ENCODE data around the gene FAM117A.

FAM117A gene

DNA sequence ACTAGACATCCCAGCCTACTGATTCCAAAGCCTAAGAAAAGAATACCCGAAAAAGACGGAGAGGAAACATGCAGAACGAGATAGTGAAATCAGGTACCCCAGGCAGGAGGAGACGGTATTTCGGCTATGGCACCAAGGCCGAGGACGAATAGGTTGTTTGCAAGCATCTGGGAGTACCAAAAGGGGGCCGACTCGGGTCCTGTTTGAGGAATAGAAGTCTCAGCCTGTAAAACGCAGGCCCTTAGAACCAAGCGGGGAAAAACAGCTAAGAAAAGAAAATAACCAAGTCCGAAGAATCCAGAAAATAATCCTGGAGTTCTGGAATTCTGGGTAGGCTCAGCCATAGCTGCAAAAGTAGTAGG is 56.7 kb downstream of the FAM117A start:
- DNase-seq, result peak in 3 of 5 donors; percentile 18 to 31 (median 29)

- no peak for DNase-seq
These were observed 58.7 kb downstream of the FAM117A start for GRCh38 chr17:49705254-49705653.

GRCh38 chr17:49703557-49704277 is 60.2 kb downstream of the FAM117A start:
- DNase-seq, result peak in 1 of 5 donors; percentile 35

DNA sequence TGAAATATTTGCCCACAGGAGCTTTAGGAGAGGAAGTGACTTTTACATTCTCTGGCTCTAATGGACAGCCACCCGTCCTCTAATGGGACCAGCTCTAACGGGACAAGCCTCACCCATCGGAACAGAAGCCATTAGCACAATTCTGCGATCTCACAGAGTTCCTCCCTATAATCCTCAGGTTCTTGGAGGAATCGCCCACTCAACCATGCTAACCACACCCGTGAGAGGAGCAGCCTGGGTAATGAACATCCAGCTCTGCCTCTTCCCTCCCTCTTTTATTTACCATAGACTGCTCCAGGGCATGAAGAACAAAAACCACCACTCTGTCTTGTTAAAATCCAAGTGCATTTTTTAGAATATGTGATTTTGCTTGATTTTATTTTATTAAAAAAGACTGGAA is 63.0 kb downstream of the FAM117A start:
- no peak for DNase-seq

- no peak for DNase-seq
These were observed 63.9 kb downstream of the FAM117A start for GRCh38 chr17:49699966-49700575.

DNA sequence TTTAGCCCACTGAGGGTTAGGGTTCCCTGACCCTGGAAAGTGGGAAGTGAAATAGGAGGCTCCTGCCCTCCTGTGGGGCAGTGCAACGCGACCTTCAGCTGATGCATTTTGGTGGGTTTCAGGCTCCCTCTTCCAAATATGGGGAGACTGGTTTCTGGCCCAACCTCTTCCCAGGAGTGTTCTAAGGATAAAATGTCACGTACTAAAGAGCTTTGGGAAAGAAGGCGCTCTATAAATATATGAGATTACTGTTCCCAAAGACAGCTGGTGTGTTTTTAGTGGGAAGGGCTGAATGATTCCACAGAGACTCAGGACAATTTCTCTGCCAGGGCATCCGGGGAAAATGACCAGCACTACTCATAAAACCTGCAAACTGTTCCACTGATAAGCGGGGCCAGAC is 65.9 kb downstream of the FAM117A start:
- no peak for DNase-seq

DNA sequence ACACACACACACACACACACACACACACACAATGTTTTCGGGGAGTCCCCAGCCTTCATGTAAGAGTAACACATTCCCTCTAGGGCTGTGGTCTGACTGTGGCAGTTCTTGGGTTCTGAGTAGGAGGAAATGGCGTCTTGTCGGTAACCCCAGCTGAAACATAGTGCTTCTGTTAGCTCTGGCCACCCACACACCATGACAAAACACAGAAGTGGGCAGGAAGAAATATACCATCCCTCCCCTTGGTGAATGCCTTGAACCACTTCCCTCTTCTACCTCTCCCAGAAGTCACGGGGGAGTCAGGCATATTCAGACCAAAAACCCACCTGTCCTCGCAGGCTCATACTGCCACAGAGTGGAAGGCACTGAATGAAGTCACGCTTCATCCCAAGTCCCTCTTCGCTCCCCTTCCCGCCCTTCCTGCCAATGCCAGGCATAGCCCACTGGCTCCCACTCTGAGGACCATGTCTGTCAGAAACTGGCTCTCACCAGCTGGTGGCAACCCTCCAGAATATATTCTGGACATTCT is 67.6 kb downstream of the FAM117A start:
- DNase-seq, result peak in 2 of 5 donors; percentile 28 to 78

DNA sequence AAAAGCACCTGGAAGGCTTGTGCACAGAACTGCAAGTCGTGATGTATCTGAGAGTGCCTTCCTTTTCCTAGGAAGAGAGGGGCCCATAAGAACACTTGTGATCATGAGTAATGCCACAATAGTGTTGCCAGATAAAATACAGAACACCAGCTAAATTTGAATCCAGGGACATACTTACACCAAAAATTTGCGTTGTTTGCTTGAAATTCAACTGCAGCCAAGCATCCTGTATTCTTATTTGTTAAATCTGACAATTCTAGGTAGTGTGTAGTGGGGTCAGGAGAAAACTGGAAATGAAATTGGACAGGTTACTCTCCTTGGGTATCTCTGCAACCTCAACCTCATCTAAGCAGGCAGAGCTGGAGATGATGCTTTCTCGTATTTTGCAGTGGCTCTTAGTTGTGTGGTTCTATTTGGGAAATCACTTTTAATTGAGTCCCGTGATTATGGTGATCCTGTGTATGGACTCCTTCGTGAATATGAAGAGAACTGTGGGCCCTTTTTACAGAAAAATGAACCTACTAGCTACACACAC is 68.2 kb downstream of the FAM117A start:
- no peak for DNase-seq

DNA sequence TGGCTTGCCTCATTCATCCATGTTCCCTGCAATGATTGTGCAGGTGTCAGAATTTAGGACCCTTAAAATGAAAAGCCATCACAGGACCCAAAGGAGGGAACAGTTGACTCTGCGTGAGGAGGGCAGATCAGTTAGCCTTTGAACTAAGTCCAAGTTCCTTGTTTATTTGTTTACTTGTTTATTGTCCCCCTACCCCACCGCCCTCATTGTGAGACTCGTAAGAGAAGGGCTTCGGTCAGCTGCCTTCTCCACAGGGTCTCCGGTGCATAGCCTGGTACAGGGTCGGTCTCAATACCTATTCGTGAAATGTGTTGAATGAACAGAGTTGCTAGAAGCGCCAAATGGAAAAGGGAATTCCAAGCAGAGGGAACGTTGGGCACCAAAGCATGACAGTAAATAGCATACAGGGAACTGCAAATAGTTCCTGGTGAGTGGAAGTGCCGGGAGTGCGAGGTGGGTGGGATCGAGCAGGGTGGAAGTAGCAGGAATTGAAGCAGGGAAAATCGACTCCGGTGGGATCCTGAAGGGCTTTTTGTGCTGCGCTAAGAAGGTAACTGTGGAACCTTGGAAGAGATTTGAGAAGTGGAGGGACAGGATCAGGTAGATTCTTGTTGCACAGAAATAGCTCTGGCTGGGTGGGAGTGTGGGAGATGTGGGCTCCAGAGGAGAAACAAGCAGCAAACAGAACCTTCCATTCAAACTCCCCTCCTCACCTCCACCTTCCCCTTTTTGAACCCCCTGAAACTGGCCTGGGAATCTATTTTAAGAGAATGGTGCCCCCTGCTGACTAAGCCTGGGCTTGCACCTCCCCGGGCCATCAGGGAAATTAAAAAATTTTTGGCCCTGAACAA is 68.9 kb downstream of the FAM117A start:
- DNase-seq, result peak; percentile 28 to 69 (median 53)

- DNase-seq, result no peak
These were observed 71.2 kb downstream of the FAM117A start for GRCh38 chr17:49692751-49693150.

DNA sequence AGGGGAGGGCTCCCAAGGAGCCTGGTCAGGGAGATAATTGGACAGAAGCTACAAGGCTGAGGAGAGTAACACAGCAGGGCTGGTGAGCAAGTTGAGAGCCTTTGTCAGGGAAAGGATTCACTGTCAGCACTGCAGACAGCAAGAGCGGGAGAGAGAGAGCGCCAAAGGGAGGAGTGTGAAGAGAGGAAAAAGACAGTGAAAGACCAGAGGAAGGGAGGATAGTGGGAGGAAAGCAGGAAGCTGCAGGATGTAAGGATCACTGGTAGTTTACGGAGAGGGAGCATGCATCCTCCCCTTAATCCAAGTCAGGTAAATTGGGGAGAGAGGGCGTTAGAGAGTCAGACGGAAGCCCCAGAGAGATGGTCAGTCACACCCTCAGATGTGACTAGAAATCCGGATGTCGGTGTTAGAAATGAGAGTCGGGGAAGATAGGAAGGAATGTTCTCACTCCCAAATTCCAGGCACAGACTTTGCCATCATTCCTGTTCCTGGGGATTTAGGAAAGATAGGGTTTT is 72.2 kb downstream of the FAM117A start:
- no peak for DNase-seq

DNA sequence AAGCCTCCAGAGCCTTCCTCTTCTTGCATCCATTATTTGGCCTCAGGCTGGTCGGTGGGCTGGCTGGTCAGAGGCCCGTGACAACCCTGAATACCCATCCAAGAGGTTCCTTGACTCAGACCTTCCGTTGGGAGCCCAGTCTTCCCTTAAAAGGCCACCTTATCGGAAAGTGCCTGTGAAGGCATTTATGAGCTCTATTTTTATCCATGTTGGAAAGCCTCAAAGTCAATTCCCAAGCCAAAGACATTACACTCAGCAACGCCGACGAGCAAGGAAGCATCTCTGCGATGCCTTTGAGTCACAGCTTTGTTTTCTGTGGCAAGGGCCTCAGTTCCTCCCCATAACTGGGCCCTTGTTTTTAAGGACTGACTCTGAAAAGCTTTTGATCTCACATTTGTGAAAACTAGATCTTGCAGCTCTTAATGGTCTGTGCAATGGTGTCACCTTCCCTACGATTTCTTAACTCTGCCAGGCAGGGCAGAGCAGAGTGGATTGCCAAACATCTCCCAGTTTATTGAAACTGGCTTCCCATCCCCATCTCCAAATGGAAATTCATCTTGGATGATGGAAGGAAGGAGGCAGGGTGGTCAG is 72.8 kb downstream of the FAM117A start:
- DNase-seq, result no peak

GRCh38 chr17:49690256-49690655 is 73.7 kb downstream of the FAM117A start:
- DNase-seq, result no peak

DNA sequence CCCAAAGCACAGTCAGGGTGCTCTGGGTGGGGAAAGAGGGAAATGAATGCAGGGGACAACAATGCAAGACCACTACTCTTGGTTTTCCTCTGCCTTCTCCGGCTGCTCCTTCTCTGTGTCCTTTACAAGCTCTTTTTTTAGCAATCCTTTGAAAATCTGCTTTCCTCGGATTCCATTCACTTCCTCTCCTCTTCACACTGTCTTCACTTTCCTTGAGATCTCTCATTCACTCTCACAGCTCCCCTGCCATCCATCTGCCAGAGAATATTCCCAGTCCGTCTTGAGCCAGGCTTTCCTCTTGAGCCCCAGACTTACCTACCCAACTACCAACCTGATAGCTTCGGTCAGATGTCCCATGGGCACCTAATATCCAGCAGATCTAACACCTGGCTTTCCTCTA is 75.1 kb downstream of the FAM117A start:
- DNase-seq, result no peak

DNA sequence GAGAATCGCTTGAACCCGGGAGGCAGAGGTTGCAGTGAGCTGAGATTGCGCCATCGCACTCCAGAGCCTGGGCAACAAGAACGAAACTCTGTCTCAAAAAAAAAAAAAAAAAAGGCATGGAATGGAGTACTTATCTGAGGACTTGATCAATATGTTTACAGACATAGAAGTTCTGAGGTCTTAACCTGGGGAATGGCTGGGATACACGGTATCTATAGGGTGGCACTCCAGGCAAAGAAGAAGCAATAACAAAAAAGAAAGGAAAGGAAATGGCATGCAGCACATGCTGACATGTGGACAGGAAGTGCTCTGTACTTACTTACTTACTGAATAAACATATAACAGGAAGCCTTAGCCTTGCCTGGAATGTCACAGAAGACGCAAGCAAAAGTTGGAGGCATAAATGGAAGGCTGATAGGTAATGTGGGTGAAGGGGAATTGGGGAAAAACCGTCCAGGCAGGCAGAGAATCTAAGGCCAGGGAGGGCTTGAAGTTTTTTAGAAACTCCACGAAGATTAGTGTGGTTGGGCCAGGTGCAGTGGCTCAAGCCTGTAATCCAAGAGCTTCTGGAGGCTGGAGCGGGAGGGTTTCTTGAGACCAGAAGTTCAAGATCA is 75.9 kb downstream of the FAM117A start:
- peak in 1 of 5 donors; percentile 60 for DNase-seq

GRCh38 chr17:49681106-49681979 is 82.6 kb downstream of the FAM117A start:
- no peak for DNase-seq

GRCh38 chr17:49680314-49680713 is 83.6 kb downstream of the FAM117A start:
- no peak for DNase-seq

- peak; percentile 99 to 100 (median 99) for DNase-seq
These were observed 85.7 kb downstream of the FAM117A start, which contains the start of gene SPOP for GRCh38 chr17:49677933-49678847. TSS of gene SPOP (minus strand) at chr17:49678097. CDS start at chr17:49622810, 55,287 bp downstream.

DNA sequence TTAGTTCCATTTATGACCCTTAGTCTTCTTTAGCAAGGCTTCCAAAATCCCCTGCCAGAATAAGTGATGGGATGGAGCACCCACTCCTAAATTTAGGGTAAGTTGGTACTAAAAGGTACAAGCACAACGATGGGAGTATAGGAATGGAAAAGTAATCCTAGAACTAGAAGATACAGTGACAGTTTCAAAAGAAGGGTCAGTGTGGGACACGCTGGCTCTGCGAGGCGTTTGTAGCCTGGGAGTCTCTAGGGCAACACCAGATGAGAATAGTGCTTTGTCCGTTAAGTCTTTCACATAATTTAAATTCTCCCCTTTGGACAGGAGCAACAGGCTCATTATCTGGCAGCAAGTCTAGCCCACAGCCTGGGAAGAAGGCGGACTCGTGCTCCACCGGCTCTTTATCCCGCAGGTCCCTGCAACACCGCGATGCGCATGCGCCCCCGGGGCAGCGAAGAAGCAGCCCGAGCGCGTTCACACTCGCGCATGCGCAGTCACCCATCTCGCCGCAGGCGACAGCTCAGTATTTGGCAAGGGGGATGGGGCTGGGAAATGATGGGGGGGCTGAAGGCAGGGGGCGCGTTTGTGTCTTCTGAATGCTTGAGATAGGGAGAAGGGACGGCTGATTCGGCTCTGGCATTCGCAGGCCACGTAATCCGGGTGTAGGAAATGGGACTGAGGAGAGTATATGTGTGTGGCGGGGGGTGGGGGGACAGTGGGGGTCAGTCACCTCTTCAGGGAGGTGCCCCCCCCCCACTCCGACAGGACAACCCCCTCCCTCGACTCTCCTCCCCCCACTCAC is 86.6 kb downstream of the FAM117A start:
- DNase-seq, result peak; percentile 94 to 97 (median 96)

All from T-helper 1 cell (primary cell).